ENCODE results near the gene BHLHA9.
"Not testable (repeated sequence)": the region's sequence is repeated elsewhere in the genome, so short reads cannot be mapped to it uniquely, and the experiment has no call there.

The BHLHA9 gene

DNA sequence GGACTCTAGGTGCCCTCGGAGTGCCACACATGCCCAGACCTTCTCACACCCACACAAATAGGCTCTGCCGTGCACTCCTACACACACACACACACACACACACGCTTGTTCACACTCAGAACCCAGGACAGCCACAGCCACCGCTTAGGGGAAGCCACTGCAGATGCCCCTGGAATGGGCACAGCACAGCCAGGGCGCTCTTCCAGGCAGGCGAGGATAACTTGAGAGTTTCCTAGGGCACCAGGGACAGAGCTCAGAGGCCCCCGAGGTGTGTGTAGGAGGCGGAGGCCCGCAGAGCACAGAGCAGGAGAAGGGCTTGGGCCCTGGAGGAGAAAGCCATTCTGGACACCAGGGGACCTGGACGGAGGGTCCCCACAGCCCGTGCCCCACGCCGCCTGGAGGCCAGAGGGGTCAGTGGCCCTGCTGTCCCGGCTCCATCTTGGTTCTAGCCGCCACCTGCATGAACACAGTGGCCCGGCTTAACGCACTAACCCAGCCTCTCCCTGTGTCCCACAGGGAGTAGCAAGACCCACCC, 30.2 kb downstream of the BHLHA9 start:
- DNase-seq (ENCODE audit: low read depth), result no peak

GRCh38 chr17:1301546-1301945, 31.3 kb downstream of the BHLHA9 start:
- DNase-seq (ENCODE audit: low read depth), result no peak

- DNase-seq (ENCODE audit: low read depth), result no peak
Measured at GRCh38 chr17:1302761-1303160, 32.5 kb downstream of the BHLHA9 start.

DNA sequence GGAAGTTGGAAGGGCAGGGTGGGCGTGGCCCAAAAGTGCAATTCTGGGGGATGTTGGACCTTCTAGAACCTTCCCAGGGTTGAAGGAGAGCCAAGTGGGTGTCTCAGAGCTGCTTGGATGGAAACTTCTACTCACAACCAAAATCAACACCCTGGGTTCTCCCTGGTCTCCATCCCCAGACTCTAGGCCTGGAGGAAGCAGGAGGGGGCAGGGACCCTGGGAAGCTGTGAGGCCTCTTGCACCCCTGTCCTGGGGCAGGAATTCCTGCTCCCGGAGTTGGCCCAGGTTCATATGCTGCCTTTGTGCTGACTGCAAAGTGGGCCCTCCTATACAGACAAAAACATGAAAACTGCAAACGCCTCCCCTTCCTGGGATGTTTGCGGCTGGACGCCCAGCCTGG, 34.3 kb downstream of the BHLHA9 start:
- DNase-seq (ENCODE audit: low read depth), result no peak

GRCh38 chr17:1304962-1305563, 34.8 kb downstream of the BHLHA9 start:
- DNase-seq (ENCODE audit: low read depth), result no peak

- DNase-seq (ENCODE audit: low read depth), result not testable (repeated sequence)
Measured at GRCh38 chr17:1307829-1308228, 37.6 kb downstream of the BHLHA9 start.

DNA sequence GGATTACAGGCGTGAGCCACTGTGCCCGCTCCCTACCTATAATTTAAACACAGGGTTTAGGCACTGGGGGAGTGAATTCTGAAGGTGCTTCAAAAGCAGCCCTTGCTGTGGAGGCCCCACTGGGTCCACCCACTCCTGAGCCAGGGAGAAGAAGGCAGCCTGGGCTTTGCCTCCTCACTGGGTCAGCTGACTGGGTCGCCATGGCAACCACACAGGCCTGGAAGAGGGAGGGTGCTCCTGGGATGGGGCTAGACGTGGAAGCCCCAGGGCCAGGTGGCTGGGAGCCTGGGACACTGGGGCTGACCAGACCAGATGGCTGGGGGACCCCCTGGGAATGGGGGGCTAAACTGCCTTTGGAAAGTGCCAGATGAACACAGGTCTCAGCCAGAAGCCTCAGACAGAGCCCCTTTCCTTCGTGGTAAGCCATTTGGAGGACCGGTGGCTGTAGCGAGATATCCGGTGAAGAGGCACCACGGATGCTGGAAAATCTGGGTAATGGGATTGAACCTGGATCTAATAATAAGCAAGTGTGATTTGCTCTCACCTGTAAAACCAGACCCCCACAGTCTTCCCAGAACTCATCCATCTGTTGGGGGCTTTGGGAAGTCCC, 42.1 kb downstream of the BHLHA9 start:
- no peak for DNase-seq (ENCODE audit: low read depth)

- no peak for DNase-seq (ENCODE audit: low read depth)
Measured at GRCh38 chr17:1313270-1314005, 43.2 kb downstream of the BHLHA9 start.

GRCh38 chr17:1315409-1315808, 45.2 kb downstream of the BHLHA9 start:
- no peak for DNase-seq (ENCODE audit: low read depth)

GRCh38 chr17:1315891-1316403, 45.7 kb downstream of the BHLHA9 start:
- no peak for DNase-seq (ENCODE audit: low read depth)

All from activated T-cell treated with anti-CD3 and anti-CD28 coated beads for 1 hour (primary cell).